DMS79 (cell line): ENCODE results near the gene CLCF1.

ENCODE experiments used
- DNase-seq: peaks from one replicate; lab custom pipeline; 2025; lab: John Stamatoyannopoulos, UW

CLCF1 gene

GRCh38 chr11:67356387-67356863 is 17.0 kb downstream of the CLCF1 start:
- no peak for DNase-seq

GRCh38 chr11:67355794-67356386 is 17.5 kb downstream of the CLCF1 start:
- no peak for DNase-seq

- no peak for DNase-seq
Measured at GRCh38 chr11:67355023-67355793, 18.2 kb downstream of the CLCF1 start.

GRCh38 chr11:67354075-67355022 is 19.0 kb downstream of the CLCF1 start:
- no peak for DNase-seq

GRCh38 chr11:67353317-67354074 is 19.9 kb downstream of the CLCF1 start, which contains the start of gene POLD4:
POLD4 (minus strand) TSS chr11:67353546; CDS start chr11:67353399, 147 bp downstream.
- DNase-seq = peak; percentile 83

- DNase-seq = no peak
Measured at GRCh38 chr11:67352546-67353316, 20.7 kb downstream of the CLCF1 start.

GRCh38 chr11:67351275-67352005 is 22.0 kb downstream of the CLCF1 start:
- peak; percentile 40 for DNase-seq

- no peak for DNase-seq
Measured at GRCh38 chr11:67349928-67350465, 23.4 kb downstream of the CLCF1 start.

GRCh38 chr11:67349457-67349856 is 23.9 kb downstream of the CLCF1 start:
- no peak for DNase-seq

- DNase-seq = no peak
Measured at GRCh38 chr11:67349036-67349435, 24.4 kb downstream of the CLCF1 start.

GRCh38 chr11:67347964-67348749 is 25.2 kb downstream of the CLCF1 start:
- no peak for DNase-seq

GRCh38 chr11:67345920-67346819 is 27.2 kb downstream of the CLCF1 start:
- DNase-seq = no peak

- DNase-seq = no peak
Measured at GRCh38 chr11:67345247-67345919, 28.0 kb downstream of the CLCF1 start.

GRCh38 chr11:67344264-67344663 is 29.1 kb downstream of the CLCF1 start:
- DNase-seq = no peak

- no peak for DNase-seq
Measured at GRCh38 chr11:67337257-67337656, 36.1 kb downstream of the CLCF1 start.

GRCh38 chr11:67332081-67332691 is 41.2 kb downstream of the CLCF1 start:
- no peak for DNase-seq

- DNase-seq = no peak
Measured at GRCh38 chr11:67323526-67323925, 49.9 kb downstream of the CLCF1 start.
